ENCODE results near the gene RACK1.

The RACK1 gene

DNA sequence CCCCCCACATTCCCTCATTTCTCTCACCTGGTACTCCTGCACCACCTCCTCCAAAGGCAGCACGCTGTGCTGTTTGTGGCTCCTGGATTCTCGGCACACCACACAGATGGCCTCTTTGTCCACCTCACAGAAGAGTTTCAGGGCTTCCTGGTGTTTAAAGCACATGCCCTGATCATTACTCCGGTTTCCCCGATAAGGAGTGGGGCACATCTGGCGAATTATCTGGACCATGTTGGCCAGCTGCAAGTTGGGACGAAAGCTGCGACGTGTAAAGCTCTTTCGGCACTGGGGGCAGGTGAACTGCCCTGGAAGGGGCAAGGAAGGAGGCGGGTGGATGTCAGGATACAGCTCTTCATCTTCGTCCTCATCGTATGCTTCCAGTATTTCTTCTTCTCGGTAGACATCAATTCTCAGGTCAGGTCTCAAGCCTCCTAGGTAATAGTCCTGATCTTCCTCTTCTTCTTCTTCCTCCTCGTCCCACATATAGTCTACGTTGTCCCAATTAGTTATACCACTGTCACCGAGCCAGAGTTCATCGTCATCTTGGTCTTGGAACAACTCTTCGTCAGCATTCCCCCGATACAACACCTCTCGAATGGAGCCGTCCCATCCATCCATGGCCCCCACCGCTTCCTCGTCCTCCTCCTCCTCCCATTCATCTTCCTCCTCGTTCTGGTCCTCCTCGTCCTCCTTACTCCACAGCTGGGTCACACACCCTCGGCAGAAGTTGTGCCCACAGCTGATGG is 16.4 kb upstream of the RACK1 start:
- DNase-seq (ENCODE audit: low spot score) = no peak

DNA sequence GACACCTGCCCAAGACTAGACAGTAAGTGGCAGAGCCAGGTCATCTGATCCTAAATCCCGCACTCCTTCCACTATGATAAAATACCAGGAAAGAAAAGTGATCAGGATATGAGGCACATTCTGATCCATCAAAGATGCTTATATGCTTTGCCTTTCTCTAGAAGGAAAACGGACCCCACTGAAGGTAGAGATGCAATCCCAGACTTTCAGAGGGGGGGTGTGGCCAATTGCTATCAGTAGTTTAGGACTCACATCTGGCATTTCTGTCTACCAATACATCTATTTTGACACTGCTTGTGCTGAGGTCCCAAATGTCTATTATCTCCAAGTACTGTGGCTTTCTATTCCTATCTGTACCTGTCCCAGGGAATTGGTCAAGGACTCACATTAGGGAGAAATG is 15.6 kb upstream of the RACK1 start:
- no peak for DNase-seq (ENCODE audit: low spot score)

DNA sequence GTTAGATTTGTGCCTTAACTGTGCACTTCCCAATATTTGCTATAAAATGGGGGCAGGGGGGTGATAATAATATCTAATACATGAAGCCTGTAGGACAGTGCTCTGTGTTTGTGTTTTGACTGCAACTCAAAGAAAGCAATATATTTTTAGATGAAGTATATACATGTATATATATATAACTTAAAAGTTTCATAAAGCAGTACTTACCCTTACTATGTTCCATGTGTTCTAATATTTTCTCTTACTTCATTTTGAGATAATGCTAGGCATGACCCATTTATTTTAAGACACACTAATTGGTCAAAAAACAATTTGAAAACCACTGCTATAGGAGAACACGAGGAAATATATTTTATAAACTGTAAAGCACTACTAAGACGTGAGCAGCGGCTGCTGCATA is 14.9 kb upstream of the RACK1 start:
- DNase-seq (ENCODE audit: low spot score) = no peak

DNA sequence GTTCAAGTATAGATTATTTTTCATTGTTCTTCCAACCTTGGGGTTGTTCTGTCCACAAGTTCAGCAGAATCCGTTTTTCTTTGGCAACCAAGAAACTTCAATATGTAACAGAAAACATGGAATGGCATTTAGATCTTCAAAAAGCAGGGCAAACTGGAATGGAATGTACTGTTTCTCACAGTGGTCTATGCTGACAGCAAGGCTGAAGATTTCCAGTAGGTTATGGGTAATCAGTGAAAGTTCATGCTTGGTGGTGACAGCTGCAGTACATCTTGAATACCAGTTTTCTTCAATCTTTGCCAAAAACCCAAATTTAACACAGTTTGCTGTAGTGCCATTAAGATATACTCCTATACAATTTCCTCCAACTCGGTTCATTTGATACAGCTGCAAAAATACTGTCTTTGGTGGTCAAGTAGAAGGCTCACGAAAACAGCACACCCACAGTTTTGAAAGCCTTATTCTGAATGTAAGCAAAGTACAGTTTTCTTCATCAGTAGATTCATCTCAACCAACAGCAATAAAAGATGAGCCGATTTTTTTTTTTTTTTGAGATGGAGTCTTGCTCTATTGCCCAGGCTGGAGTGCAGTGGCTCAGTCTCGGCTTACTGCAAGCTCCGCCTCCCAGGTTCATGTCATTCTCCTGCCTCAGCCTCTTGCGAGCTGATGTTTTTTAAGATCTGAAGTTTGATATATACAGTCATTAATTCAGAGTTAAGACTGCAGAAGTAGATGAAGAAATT is 12.3 kb upstream of the RACK1 start:
- DNase-seq (ENCODE audit: low spot score) = no peak

DNA sequence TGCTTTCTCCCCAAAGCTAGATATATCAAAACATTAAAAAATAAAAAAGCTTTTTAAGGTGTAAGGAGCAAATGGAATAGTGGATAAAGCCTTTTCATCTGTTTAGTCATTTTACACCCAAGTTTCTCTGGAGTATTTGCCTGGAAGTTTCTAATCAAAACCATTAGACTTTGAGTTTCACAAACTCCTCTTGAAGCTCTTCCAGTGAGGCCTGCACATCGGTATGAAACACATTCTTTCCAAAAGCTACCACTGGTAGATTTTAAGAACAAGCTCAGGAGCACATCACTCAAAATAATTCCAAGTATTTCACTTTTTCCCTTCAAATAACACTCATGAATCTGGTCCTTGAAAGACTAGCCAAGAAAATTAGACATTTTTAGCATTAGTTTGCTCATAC is 11.6 kb upstream of the RACK1 start:
- DNase-seq (ENCODE audit: low spot score) = no peak

DNA sequence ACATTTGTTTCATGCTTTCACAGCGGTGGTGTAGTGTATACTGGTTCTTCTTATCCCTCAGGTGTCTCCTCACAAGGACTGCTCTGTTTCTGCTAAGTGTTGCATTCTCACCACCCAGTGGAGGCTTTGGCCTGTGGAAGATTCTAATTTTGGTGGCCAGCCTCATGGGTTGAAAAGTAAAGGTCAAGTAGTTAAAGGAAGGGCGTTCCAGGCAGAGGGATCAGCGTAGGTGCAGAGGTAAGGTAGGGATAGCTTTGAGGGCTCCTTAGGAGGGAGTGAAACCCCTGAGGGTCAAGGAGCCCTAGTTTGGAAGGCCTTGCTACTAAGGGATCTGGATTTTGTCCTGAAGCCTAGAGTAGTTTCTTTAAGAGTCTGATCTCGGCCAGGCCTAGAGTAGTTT is 4.6 kb upstream of the RACK1 start:
- DNase-seq (ENCODE audit: low spot score) = no peak

DNA sequence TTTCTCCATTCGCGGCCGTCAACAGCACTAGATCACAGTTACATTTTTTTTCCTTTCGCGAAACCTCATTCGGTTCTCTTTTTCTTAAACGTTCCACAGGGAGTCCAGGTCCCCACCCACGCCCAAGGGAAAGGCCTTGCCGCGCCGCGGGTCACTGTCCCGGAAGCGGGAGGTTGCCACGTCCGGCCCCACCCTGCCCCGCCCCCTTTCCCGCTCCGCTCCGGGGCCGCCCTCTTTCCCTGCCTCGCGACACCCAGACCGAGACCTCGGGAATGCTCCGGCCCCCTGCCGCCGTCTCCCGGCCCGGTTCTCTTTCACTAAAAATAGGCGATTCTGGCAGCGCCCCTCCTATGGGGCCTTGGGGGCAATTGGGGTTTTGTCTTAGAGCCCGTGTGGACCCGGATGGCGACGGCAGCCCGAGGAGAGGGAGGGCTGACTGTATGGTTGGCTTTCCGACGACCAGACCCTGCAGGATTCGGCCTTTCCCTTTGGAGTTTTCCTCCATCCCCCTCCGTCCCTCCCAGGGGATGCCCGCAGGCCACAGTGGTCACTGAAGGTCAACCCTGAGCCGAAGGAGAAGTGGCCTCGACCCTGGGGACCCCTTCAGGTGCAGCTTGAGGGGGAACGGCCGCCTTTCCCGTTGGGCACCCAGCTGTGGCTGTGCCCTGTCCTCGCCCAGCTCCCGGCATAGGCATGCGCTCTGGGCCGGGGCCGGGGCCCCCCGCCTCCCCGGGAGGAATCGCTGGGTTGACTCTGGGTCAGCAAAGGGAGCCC is 2.8 kb upstream of the RACK1 start:
- peak; percentile 83 for DNase-seq (ENCODE audit: low spot score)

DNA sequence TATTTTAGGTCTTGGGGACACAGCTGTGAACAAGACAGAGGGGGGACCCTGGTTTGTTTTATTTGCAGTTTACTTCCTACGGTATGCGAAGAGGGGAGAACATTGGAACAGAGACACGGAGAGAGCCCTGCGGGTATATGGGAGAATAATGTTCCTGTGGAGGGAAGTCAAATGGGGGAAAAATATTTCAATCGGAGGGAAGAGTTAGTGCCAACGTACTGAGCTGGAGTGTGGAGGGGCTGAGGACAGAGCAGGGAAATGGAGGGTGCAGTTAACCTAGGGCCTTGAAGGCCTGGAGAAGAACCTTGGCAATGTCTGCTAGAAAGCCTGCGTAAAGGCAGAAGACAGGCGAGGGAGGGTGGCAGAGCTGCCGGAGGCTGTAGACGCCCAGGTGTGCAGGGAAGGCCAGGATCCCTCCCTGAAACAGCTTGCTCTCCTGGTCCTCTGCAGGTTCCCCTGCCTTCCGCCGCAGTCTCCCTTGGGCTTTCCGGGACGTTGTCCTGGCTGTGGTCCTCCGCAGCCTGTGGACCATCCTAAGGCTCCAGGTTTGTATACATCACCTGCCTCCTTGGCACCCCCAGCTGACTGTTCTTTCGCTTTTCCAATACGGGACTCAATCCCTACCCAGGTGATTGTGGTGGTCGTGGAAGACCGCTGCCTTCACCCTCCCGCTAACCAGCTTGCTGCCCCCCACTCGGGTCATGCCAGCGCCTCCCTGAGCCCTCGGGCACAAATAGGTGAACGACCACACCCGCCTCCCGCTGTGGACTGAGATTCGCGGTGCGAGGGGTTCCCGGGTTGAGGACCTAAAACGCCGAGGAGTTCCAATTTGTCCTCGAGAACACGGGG is 1.9 kb upstream of the RACK1 start:
- DNase-seq (ENCODE audit: low spot score) = no peak

DNA sequence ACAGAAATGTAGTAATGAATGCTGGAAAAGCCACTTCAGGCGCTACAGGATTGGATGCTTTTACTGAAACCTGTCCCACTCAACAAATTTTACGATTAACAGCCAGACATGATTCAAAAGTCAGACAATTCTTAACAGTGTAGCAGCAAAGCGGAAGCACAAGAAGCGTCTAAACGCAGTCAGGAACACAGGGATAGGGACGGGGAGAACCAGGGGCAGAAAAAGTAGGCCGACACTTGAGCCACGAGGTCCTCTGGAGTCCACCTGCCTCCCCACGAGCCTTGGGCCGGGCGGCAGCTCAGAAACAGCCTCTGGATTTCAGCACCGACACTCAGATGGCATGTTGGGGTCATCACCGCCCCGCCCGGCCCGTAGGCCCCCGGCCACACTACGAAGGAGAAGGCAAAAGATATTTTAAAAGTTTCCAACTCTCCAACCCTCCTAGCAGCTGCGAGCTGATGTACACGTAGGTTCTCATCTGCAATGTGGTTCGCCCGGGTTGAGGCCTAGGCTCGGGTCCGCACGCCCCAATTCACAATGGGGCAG is 615 bp downstream of the RACK1 start:
- no peak for DNase-seq (ENCODE audit: low spot score)

DNA sequence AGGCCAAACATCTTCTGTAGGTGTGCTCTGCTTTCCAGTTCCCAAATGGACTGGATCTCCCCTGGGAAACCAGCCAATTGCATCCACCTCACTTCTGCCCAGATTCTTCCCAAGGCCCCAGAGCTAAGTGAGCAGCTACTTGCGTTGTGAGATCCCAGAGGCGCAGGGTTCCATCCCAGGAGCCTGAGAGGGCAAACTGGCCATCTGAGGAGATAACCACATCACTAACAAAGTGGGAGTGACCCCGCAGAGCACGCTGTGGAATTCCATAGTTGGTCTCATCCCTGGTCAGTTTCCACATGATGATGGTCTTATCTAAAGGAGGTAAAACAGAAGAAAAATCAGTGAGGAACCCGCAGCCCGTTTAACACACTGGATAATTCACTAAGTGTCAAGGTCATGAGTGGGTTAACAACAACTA is 1.7 kb downstream of the RACK1 start:
- DNase-seq (ENCODE audit: low spot score) = no peak

DNA sequence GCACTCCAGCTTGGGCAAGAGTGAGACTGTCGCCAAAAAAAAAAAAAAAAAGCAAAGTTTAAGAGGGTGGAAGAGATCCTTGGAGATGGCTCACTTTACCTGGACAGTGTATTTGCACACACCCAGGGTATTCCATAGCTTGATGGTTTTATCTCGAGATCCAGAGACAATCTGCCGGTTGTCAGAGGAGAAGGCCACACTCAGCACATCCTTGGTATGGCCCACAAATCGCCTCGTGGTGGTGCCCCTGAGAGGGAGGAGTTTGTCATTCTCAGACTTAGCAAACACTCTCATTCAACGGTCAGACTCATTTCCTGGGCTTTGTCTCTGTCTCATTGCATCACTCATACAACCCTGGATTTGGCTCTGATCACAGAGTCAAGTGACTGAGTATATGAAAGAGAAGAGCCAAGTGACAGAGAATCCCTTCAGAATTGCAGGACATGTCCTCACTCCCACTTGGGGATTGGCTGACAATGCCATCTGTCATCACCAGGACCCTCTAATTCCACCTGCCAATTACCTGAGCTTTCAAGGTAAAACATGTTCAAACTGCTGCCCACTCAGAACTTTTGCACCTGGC is 2.2 kb downstream of the RACK1 start:
- DNase-seq (ENCODE audit: low spot score) = no peak

DNA sequence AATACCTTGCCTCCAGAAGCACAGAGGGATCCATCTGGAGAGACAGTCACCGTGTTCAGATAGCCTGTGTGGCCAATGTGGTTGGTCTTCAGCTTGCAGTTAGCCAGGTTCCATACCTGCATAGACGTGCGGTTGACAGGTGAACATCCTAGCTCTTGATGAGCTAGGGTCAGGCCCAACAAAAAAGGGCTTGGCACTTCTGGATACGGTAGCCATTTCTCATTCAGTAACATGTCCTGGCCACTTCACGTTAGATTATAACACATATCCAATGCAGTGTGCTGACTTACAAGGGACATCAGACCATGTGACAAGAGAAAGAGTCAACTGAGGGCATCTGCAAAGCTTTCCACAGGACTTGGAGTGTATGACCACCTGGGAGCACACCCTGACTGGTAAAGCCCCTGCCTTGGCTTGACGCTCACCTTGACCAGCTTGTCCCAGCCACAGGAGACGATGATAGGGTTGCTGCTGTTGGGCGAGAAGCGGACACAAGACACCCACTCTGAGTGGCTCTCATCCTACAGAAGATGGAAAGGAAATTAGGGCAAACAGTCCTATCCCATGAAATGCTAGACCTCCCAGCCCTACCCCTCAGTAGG is 4.5 kb downstream of the RACK1 start:
- no peak for DNase-seq (ENCODE audit: low spot score)

DNA sequence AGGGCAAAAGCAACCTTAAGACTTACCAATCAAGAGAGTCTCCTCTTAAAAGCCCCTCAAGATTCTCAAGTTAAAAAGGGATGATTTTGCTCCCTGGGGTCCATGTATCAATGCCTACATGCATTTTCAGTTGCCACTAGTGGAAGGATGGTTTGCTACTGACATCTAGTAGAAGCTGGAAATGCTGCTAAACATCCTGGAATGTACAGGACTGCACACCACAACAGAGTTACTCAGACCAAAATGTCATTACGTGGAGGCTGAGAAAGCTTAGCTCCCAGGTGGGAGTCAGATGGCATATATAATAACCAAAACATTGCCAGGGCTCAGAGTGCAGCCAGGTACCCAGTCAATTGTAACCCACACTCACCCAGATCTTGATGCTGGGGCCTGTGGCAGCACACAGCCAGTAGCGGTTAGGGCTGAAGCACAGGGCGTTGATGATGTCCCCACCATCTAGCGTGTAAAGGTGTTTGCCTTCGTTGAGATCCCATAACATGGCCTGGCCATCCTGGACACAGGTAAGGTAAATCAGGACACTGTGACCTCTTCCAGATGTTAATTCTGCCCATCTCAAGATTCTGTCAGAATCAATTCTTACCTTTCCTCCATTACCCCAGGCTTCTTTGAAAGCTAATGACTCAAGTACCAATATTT is 5.8 kb downstream of the RACK1 start:
- no peak for DNase-seq (ENCODE audit: low spot score)

DNA sequence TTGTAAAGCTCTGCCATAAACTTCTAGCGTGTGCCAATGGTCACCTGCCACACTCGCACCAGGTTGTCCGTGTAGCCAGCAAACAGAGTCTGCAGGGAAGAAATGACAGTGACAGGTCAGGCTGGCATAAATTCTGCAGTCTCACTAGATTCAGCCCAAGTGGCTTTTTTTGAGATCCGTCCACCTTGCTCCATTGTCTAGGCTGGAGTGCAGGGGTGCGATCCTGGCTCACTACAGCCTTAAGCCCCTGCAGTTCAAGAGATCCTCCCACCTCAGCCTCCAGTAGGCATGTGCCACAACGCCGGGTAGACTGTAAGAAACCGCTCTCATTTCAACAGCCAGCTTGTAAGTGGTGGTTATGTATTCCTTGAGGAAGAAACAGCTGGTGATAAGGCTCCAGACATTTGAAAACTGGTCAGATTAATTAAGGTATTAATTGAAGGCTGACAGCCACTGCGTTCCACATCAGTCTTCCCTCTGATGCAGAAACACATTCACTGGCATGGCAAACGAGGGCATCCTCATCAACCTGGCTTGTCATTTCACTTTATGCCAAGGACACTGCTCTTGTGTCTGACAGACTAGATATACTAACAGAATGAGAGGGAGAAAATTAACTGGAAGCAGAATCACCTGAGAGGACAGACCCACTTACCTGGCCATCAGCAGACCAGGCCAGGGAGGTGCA is 6.6 kb downstream of the RACK1 start:
- DNase-seq (ENCODE audit: low spot score) = no peak

DNA sequence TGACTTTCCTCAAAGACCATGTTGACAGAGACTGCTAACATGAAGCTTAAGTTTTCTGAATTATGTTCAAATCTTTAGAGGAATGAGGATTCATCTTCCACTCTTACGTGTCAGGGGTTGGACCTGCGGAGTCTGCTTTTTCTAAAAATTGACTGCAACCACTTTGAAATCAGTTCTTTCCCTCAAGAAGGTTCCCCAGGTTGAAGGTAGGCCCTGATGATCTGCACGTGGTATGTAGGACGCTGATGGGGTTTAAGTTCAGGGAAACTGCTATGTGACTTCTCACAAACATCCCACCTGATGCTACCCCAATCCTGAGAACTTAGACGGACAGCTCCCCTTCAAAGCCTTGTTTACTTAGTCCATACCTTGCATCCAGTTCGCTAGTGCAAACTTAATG is 7.2 kb downstream of the RACK1 start:
- no peak for DNase-seq (ENCODE audit: low spot score)

DNA sequence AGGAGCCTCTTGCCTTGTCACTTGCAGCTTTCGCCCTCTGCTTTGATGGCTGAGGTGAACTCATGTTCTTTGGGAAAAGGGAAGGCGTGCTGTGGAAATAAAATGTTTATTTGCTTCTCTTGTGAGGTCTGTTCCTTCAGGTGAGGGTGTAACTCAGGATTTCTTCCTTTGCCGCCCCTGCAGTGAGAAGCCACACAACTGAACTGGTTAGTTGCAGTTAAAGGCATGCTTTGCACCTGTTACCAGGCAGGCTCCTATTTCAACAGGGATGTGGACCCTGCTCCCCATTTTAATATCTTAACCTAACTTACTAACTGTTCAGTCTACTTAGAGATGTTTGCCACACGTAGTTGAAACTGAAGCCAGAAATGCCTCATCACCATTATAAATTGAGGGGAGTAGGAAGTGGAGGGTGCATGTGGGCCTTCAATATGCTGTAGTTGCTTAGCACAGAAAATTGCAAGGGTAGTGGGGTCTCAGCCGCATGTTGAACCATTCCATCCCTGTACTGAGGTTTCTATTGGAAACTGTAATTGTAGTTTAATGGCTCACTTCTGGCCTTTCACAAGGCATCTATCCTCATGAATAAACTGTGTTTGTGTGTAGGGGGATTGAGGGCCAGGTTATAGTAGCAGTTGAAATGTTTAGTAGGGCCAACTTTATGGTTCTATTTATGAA is 7.9 kb downstream of the RACK1 start:
- no peak for DNase-seq (ENCODE audit: low spot score)

DNA sequence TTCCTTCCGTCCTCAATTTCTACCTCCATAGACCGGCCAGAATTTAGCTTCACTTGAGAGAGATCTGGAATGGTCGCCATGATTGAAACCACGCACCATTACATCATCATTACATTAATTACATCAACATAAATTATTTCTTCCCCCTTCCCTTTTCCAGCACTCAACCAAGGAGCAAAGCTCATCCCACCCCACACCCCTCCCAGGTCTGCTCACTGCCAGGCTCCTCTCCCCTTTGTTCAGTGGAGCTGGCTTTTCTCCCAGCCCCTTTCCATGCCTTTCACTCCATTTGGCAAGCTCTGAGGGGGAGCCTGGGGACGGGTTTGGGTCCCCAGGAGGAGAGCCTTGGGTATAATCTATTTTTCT is 8.4 kb downstream of the RACK1 start:
- DNase-seq (ENCODE audit: low spot score) = no peak

DNA sequence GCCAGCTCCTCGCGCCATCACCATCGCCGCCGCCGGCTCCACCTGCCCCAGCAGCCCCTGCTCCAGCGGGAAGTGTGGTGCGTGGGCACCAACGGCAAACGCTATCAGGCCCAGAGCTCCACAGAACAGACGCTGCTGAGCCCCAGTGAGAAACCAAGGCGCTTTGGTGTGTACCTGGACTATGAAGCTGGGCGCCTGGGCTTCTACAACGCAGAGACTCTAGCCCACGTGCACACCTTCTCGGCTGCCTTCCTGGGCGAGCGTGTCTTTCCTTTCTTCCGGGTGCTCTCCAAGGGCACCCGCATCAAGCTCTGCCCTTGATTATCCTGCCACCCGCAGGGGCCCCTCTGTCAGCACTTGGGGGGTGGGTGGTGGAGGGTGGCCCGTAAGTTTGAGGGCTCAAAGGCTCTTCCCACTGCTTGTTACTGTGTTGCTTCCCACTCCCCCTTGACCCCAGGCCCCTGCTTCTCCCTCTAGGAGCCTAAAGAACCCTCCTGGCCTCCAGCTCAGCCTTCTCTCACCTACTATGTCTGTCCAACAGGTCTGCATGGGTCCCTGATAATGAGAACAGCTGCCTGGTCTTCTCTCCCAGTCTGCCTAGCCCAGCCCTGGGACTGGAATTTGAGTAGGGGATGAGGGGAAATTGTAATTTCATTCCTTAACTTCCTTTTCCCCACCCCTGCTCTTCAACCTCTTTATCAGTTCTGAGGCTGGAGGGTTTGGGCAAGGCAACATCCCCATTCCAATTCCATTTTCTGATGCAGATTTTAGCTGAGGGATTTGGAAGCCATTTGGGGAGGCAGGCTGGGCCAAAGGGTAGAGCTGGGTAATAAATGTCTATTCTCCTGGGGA is 9.0 kb downstream of the RACK1 start:
- DNase-seq (ENCODE audit: low spot score) = peak; percentile 57

All from cerebellar cortex (tissue), 1 donor.